Suprapubic skin (tissue), 4 donors: ENCODE data around the gene BOK. TPM values are rescaled to one million over a fixed set of nuclear protein-coding genes. Genes with fewer than 3 reads are reported as not detected.

ENCODE experiments used
- DNase-seq, 2 donors: peaks; one replicate each; pipeline ENCODE4 v3.0.0-alpha.2; 2019; ENCODE audit warnings: low spot score in 2 of 2
- H3K27ac ChIP-seq: fragments of 200-600 bp; sonication (generic); one replicate; pipeline ENCODE4 v1.5.1; 2019
- H3K27me3 ChIP-seq: fragments of 200-600 bp; sonication (generic); one replicate; pipeline ENCODE4 v1.5.1; 2019
- H3K36me3 ChIP-seq: fragments of 200-600 bp; sonication (generic); one replicate; pipeline ENCODE4 v1.5.1; 2019
- H3K4me1 ChIP-seq: fragments of 200-600 bp; sonication (generic); one replicate; pipeline ENCODE4 v1.5.1; 2019
- H3K4me3 ChIP-seq: fragments of 200-600 bp; sonication (generic); one replicate; pipeline ENCODE4 v1.5.1; 2019; ENCODE audit warnings: mild to moderate bottlenecking
- H3K9me3 ChIP-seq: fragments of 200-600 bp; sonication (generic); one replicate; pipeline ENCODE4 v1.5.1; 2019
- CTCF ChIP-seq, 2 donors: fragments of 200-600 bp in 1 of 2; fragments of 450-650 bp in 1 of 2; sonication (generic) in 1 of 2; IDR thresholded peaks; one replicate each; pipeline ENCODE4 v1.5.1; 2016 to 2019; ENCODE audit warnings: antibody characterized with exemption in 2 of 2, mild to moderate bottlenecking in 1 of 2, moderate library complexity in 1 of 2
- EP300 ChIP-seq: sonication (generic); formaldehyde crosslinking; IDR thresholded peaks from one replicate; pipeline ENCODE4 v1.6.1; 2017; ENCODE audit warnings: antibody characterized with exemption
- POLR2A ChIP-seq, 2 donors: fragments of 450-650 bp; IDR thresholded peaks; one replicate each; pipeline ENCODE4 v1.6.1; 2017; ENCODE audit warnings: antibody characterized with exemption in 2 of 2, mild to moderate bottlenecking in 2 of 2, moderate library complexity in 2 of 2
- POLR2AphosphoS5 ChIP-seq, 3 donors: sonication (generic); formaldehyde crosslinking; IDR thresholded peaks; one replicate each; pipeline ENCODE4 v1.6.1; 2017; ENCODE audit warnings: antibody characterized with exemption in 3 of 3
- WGBS: methylation state at CpG from one replicate; pipeline ENCODE4 v1.1.5; 2018; 5-methylcytosine and 5-hydroxymethylcytosine counted together
- total RNA-seq, 4 donors: library from RNA; depleted of rRNA; stranded (reverse); fragments of >200 nt; gene quantifications; one replicate each; pipeline ENCODE4 v1.1.0, GENCODE V29; 2016

BOK gene
- total RNA-seq, 4 donors from 2014 or later: 32.4 to 61.6 (median 60.5) TPM

GRCh38 chr2:241595600-241596140 is 37.1 kb downstream of the BOK start:
- Histone ChIP-seq H3K4me3 (no peak overlapping the region), H3K9me3 (no peaks in the 10 kb centered on the region), H3K27ac (no peak overlapping the region), H3K4me1 (no peaks in the 10 kb centered on the region), H3K36me3 (peaks cover 71% of the 10 kb centered on the region), H3K27me3 (no peaks in the 10 kb centered on the region)
- no peak for DNase-seq
- 93% methylated on average over 15 of the region's 15 CpGs for WGBS
- TF ChIP-seq CTCF (IDR thresholded peaks at IDR 0.05) (no peak), POLR2AphosphoS5 (IDR thresholded peaks at IDR 0.05) (no peak), POLR2A (IDR thresholded peaks at IDR 0.05) (no peak), EP300 (no peak)

- no peaks in the 10 kb centered on the region for H3K4me1 ChIP-seq
- H3K9me3 ChIP-seq: no peaks in the 10 kb centered on the region
- WGBS: 83% methylated on average over 6 of the region's 6 CpGs
- H3K4me3 ChIP-seq: no peak overlapping the region
- H3K36me3 ChIP-seq: peaks cover 83% of the 10 kb centered on the region
- TF ChIP-seq POLR2AphosphoS5 (IDR thresholded peaks at IDR 0.05) (no peak), POLR2A (IDR thresholded peaks at IDR 0.05) (no peak), CTCF (IDR thresholded peaks at IDR 0.05) (no peak)
- no peak overlapping the region for H3K27ac ChIP-seq
- DNase-seq: no peak
- no peaks in the 10 kb centered on the region for H3K27me3 ChIP-seq
Measured at GRCh38 chr2:241597561-241597960, 39.0 kb downstream of the BOK start.

- no peaks in the 10 kb centered on the region for H3K27me3 ChIP-seq
- WGBS: 75% methylated on average over 5 of the region's 5 CpGs
- no peaks in the 10 kb centered on the region for H3K4me1 ChIP-seq
- peaks cover 85% of the 10 kb centered on the region for H3K36me3 ChIP-seq
- no peaks in the 10 kb centered on the region for H3K9me3 ChIP-seq
- DNase-seq: no peak
- no peak overlapping the region for H3K27ac ChIP-seq
- TF ChIP-seq CTCF (IDR thresholded peaks at IDR 0.05): no peak
- no peak for TF ChIP-seq EP300
- no peak for TF ChIP-seq POLR2A (IDR thresholded peaks at IDR 0.05)
- TF ChIP-seq POLR2AphosphoS5 (IDR thresholded peaks at IDR 0.05): no peak
- no peak overlapping the region for H3K4me3 ChIP-seq
Measured at GRCh38 chr2:241598061-241598460, 39.5 kb downstream of the BOK start.

- DNase-seq: no peak
- Histone ChIP-seq H3K27ac (no peak overlapping the region), H3K36me3 (peaks cover 85% of the 10 kb centered on the region), H3K4me3 (no peak overlapping the region), H3K27me3 (no peaks in the 10 kb centered on the region), H3K4me1 (no peaks in the 10 kb centered on the region), H3K9me3 (no peaks in the 10 kb centered on the region)
- 57% methylated on average over 1 of the region's 1 CpG for WGBS
- TF ChIP-seq EP300 (no peak), POLR2A (IDR thresholded peaks at IDR 0.05) (no peak), POLR2AphosphoS5 (IDR thresholded peaks at IDR 0.05) (no peak), CTCF (IDR thresholded peaks at IDR 0.05) (no peak)
Measured at GRCh38 chr2:241598487-241598886, 39.9 kb downstream of the BOK start.

GRCh38 chr2:241599615-241600014 is 41.1 kb downstream of the BOK start:
- Histone ChIP-seq H3K4me1 (no peaks in the 10 kb centered on the region), H3K36me3 (peaks cover 82% of the 10 kb centered on the region), H3K9me3 (no peaks in the 10 kb centered on the region), H3K4me3 (no peak overlapping the region), H3K27me3 (no peaks in the 10 kb centered on the region), H3K27ac (no peak overlapping the region)
- DNase-seq: no peak
- 87% methylated on average over 6 of the region's 6 CpGs for WGBS
- TF ChIP-seq EP300 (no peak), POLR2A (IDR thresholded peaks at IDR 0.05) (no peak), CTCF (IDR thresholded peaks at IDR 0.05) (no peak), POLR2AphosphoS5 (IDR thresholded peaks at IDR 0.05) (no peak)
